Stimulated activated naive CD4-positive, alpha-beta T cell (primary cell): ENCODE data around the gene EMC10.
"Not testable (repeated sequence)": the region's sequence is repeated elsewhere in the genome, so short reads cannot be mapped to it uniquely, and the experiment has no call there.

Source experiments
- DNase-seq, 6 experiments: peaks; one replicate each; lab custom pipeline; 2025; lab: John Stamatoyannopoulos, UW

EMC10 gene

DNA sequence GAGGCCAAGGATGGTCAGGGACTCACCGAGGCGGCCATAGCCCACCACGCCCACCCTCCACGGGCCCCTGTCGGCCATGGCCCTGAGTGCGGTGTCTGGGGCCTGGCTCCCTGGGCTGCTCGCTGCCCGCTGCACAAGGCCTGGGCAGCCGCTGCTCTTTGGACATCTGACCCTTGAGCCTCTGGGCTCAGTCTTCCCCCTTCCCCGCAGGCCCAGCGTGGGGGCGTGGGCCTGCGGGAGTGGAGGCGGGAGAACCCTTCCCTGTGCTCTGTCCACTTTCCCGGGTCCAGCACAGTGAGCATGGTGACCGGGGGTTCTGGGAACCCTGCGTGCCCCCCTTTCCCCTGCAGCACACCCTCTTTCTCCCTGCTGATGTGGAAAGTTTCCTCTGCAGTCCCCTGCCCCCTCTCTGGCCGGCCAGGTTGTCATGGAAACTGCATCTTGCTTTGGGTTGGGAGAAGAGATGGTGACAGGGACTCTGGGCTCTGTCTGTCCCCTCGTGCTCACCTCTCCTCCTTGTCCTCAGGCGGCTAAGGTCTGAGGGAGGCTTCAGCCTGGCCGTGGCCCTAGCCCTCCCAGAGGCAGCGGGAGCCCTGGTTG, 37.5 kb downstream of the EMC10 start, which contains the start of gene ASPDH:
TSS of gene ASPDH (minus strand) at position 168 of the 600 bp plus-strand sequence. CDS start at position 78, 90 bp downstream.
- no peak for DNase-seq

DNA sequence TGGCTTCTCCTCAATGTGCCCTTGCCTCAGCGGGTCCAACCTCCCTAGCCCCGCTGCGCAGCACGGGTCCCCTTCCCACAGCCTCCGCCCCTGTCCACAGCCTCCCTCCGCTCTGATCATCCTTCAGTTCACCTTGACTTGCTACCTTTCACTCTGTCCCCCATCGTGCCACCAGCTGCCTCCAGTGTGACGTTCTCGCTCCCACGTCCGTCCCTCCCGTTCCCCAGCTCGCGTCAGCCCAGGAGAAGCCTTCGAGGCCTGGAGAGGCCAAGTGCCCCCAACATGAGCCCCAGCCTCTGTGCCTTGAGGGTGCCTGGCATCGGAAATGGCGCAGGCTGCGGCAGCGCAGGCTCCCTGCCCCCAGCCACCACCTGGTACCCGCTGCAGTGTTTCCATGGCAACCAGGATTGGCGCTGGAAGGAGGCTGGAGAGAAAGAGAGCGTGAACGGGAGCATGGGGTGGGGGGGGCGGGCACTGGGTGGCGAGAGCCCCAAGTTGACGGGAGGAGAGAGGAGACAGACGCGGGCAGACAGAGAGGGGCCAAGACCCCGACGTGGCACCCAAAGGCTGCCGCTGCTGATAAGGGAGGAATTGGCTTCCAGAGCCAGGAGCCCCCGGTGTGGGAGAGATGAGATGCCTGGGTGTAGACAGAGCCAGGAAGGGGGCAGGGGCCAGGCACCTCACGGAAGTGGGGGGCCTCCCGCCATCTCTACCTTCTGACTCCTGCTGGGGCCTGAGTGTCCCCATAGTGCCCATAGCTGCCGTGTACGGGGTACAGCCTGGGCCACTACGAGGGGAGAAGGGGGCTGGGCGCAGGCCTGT, 38.2 kb downstream of the EMC10 start:
- no peak for DNase-seq

DNA sequence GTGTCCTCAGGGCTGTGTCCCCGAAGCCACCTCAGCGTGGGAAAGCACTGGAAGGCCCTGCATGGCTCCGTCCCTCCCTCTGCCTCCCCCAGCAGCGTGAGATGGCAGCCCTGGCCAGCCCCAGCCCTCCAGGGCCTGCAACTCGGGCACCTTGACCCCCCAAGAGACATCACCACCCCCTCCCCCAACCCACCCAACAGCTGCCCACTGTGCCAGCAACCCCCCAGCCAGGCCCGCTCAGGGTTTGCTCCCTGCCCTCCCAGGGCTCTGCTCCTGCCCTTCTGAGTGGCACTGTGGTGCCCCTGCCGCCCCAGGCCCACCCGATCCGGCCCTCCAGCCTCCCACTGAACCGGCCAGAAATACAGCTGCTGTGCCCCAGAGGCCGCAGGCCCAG, 38.9 kb downstream of the EMC10 start:
- DNase-seq: no peak

DNA sequence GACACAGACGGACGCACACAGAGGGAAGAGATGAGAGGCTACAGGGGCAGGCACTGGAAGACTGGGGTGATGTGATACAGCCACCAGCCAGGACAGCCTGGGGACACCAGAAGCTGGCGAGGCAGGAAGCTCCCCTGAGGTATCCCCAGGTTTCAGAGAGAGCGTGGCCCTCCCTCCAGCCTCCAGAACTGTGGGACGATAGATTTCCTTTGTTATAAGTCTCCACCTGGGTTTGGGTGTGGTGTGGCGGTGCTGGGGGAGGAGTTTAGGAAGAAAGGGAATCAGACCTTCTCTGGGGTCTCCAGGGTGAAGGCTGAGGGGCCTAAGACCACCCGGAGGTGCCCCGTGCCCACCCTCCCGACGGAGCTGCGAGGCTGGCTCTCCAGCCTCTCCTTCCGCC, 40.1 kb downstream of the EMC10 start:
- no peak for DNase-seq

DNA sequence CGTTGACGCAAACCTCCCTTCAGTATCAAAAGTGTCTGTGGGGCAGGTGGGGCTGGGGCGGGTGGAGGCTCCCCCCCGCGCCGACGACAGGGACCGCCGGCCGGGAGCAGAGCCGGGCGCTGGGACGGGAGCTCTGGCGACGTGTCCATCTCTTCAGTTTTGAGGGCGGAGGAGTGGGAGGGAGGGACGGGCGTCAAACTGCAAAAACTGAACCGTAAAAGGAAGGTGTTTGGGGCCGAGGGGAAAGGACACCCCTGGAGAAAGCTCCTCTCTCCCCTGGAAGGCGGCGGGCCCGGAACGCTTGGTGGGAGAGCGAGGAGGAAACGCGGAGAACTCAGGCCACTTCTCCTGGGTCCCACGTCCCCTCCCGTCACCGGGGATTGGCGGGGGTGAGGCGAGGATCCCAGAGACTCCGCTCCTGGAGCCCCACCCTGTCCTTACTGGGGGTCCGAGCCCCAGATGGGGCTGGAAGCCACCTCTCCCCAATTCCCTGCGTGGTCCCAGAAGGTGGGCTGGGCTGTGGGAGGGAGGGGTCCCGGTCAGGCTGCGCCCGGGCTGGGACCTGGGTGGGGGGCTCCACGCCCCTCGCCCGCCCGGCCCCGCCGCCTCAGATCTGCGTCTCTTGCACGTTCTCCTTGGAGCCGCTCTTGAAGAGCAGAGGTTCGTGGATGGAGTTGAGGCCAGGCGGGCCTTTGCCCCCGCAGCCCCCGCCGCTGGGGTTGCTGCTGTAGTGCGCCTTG, 40.8 kb downstream of the EMC10 start:
- no peak for DNase-seq

DNA sequence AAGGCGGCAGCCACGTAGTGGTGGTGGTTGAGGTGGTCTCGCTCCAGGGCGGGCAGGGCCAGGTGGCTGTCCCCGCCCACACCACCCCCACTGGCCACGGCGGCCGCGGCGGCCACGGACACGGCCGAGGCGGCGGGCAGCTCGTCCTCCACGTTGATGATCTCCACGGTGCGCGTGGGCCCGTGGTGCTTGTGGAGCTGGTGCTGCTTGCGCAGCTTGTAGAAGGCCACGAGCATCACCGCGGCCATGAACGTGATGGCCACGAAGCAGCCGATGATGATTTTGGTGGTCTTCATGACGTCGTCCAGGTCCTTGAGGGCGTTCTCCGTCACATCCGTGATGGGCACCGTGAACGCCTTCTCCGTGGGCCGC, 41.4 kb downstream of the EMC10 start:
- DNase-seq: no peak

DNA sequence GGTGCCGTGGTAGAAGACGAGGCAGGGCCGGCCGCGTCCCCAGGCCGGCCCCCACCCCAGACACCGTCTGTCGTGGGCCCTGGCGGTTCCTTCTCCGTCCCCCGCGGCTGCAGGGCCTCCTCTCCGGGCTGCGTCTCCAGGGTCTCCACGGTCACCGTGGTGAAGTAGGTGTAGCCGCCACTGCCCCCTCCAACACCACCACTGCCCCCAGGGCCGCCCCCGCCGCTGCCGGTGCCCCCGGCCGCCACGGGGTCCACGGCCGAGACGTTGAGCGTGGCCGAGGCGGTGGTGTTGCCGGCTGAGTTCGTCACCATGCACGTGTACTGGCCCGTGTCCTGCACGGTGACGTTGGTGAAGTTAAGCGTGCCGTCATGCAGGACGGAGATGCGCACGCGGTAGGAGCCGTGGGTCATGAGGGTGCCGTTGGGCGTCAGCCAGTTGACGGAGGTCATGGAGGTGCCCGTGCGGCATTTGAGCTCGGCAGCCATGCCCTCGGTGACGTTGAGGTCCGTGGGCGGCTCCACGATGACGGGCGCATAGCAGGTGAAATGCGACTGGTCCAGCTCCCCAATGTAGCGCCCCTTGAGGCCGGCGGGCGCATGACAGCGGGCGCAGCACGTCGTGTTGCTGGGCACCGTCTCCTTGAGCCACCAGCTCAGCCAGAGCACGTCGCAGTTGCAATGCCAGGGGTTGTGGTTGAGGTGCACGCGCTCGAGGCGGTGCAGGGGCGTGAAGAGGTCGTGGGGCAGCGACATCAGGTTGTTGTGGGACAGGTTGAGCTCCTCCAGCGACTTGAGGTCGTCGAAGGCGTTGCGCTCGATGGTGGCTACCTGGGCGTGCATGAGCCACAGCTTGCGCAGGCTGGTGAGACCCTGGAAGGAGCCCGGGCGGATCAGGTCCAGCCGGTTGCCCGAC, 42.0 kb downstream of the EMC10 start:
- DNase-seq: no peak

DNA sequence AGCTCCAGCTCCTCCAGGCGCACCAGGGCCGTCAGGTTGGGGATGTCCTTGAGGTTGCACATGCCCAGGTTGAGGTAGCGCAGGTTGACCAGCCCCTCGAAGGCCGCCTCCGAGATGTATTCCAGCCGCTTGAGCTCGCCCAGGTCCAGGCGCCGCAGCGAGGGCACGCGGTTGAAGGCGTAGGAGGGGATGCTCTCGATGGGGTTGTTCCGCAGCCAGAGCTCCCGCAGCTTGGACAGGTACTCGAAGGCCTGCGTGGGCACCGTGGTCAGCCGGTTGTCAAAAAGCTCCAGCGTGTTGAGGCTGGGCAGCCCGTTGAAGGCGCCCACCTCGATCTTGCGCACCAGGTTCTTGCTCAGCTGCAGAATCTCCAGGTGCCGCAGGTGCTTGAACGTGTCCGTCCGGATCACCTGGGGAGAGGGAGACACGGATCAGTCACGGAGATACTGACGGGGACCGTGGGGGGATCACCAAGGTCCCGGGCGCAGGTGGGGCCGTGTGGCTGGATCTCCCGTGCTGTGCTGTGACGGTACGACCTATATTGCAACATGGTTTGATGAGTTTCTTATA, 42.8 kb downstream of the EMC10 start:
- no peak for DNase-seq

DNA sequence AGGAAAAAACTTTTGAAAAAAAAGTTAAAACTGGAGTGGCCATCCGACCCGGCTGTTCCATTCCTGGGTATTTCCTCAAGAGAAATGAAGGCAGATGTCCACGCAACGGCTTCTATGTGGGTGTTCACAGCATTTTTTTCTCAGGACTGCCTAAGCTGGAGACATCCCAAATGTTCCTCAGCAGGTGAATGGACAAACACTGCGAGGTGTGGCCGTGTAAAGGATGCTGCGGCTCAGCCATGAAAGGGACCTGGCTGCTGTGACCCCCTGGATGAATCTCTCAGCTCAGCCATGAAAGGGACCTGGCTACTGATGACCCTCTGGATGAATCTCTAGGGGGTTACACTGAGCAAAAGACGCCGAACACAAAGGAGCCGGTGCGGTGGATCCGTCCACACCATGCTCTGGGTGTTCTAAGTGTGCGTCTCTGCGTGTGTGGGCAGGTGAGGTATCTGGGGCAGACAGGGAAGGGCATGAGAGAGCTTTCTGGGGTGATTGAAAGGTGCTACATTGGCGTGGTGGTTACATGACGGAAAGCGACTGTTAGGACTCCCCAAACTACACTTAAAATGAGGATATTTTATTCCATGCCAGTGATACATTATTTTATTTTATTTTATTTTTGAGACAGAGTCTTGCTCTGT, 44.6 kb downstream of the EMC10 start:
- no peak for DNase-seq

DNA sequence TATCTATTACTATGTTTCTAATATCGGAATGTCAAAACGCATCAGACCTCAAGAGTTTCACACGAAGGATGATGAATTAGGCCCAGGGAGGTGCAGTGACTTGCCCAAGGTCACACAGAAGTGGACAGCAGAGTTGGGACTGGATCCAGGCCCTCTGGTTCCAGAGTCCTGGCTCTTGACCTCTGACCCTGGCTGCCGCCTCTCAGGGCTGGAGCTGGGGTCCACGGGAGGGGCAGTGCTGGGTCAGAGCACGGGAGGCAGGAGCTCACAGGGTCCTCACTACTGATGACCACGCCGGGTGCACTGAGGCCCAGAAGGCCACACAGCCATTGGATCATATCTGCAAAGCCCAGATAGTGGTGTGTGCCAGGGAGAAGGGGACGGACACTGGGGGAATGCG, 46.6 kb downstream of the EMC10 start:
- no peak for DNase-seq

DNA sequence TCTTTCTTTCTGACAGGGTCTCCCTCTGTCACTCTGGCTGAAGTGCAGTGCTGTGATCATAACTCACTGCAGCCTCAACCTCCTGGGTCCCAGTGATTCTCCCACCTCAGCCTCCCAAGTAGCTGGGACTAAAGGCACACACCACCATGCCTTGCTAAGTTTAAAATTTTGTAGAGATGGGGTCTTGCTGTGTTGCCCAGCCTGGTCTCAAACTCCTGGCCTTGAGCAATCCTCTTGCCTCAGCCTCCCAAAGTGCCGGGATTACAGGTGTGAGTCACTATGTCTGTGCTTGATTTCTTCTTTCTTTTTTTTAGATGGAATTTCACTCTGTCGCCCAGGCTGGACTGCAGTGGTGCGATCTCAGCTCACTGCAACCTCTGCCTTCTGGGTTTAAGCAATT, 51.7 kb downstream of the EMC10 start:
- DNase-seq: not testable (repeated sequence)

DNA sequence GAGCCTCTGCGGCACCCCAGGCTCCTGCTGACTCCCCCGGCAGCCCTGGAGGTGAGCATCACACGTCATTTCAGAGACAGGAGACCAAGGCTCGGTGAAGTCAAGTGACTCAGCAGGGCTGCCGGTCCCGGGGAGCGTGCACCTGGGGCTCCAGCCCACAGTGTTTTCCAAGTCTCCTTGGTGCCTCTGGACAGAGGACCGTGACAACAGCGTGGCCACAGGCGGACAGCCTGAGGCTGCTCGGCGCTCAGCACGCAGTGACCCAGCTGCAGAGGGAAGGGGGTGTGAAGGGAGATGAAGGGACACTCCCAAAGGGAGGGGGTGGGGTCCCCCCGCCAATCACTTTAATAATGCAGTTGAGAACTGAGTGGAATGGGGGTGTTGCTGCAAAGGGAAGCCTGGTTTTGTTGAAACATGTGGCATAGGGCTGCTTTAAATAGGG, 54.9 kb downstream of the EMC10 start:
- no peak for DNase-seq

DNA sequence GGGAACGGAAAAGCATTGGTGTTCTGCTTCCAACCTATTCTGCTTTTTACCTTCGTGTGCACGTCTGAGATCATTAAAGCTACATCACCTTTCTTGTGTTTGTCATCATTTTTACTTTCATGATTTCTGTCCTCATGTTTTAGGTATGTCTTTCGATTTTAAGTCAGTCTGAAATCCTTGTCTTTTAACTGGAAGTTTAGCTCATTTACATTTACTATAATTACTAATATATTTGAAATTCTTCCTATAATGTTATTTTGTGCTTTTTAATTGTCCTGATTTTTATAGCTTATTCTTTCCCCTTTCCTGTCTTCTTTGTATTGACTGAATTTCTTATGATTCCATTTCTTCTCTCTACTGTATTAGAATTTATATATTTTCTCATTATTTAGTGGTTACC, 56.6 kb downstream of the EMC10 start:
- DNase-seq: no peak

DNA sequence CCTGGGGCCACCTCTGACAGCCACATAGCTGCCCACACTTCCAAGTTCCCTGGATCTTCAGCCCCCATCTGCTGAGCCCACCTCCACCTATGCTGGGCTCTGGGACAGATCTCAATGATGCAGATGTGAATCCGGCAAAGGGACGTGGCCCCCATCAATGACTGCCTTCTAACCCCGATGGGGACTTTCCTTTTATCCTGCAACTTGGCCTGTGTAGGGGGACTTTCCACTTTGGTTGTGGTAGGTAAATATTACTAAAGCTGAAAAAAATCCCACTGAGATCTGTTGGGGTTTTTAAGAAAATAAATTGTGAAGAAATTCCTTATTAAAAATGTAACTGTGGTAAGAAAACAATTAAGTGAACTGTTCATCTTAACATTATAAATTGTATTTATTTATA, 58.2 kb downstream of the EMC10 start:
- DNase-seq: no peak

DNA sequence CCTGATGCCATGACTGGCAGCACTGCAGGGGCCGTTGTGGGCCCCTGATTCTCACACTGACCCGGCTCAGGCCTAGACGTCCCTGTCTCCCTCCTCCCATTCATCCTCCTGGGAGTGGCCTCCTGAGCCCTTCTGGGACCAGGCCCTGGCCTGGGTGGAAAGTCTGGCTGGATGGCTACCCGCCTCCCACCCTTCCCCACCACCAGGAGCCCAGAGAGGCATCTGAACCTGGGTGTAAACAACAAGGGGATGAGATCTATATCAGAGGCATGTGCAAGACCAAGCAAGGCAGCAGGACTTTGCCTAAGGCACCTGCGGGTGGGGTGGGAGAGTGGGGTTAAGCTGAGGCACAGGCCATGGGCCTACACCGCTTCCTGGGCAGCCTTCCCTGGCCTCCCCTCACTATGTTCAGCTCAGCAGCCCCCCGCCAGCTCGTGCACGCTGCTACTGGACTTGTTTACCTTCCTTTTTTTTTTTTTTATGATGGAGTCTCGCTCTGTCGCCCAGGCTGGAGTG, 59.4 kb downstream of the EMC10 start:
- DNase-seq: no peak

DNA sequence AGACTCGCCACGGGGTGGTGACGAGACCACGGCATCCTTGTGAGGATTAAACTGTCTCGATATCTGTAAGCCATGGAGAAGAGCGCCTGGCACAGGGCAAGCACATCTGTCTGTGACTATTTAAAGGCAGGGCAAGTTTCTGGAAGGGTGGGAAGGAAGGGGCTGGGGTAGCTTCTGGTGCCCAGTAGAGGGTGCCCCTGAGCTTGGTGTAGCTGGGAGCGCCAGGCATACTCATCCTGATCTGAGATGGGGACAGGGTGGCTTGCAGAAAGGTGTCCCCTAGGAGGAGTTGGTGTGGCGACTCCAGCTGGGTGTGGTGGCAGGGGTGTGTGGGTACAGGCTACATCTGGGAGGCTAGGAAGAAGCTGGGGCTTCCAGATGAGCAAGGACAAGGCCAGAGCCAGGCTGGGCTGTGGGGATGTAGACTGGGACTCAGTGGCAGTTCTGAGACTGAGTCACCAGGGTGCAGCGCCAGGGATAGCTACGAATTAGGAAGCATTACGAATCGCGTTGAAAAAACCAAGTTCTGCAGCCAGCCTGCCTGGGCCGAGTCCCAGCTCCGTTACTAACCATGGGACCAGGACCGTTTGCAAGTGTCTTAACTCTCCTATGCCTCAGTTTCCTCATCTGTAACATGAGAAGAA, 60.5 kb downstream of the EMC10 start:
- DNase-seq: no peak

DNA sequence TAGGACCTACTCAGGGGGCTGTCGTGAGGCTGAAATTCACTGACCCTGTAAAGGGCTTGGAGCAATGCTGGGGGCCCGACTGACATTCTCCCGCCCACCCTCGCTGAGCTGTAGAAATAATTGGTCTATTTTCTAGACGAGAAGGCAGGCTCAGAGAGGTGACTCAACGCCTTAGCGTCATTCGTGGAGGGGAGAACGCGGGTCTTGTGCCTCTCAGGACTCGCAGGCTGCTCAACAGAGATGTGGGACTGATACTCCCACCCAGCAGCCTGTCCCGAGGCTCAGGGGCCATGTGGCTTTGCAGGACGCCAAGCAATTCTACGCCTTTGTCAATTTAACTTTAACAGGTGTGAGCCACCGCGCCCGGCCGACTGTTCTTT, 61.0 kb downstream of the EMC10 start:
- no peak for DNase-seq

DNA sequence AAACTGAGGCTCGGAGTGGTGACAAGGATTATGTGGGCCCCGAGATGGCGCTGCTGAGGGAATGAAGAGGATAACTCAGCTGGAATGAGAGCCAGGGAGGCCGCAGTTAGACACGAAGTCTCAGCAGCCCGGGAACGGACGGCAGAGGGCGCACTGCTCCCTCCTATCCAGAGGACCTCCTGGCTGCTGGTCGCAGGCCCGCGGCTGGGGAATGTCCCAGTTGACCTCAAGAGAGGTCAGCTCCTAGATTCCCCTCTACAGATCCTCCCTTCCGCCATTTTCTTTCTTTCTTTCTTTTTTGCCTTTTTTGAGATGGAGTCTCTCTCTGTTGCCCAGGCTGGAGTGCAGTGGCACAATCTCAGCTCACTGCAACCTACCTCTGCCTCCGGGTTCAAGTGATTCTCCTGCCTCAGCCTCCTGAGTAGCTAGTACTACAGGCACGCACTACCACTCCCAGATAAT, 61.5 kb downstream of the EMC10 start:
- DNase-seq: peak in 5 of 6 experiments; percentile 31 to 39 (median 36)
